22Rv1 (cell line): ENCODE results near the gene PDGFRA.
A peak's percentile ranks its signal among the peaks of the same experiment; 100 is the strongest.

Experiments
- ZFX ChIP-seq: fragments of 450-650 bp; IDR thresholded peaks from 2 replicates; pipeline ENCODE4 v1.6.1; 2017; ENCODE audit warnings: antibody characterized with exemption, borderline replicate concordance
- TF ChIP-seq, protein P1 (sequence below): fragments of 450-650 bp; IDR thresholded peaks from 2 replicates; pipeline ENCODE4 v1.5.1; 2017; ENCODE audit warnings: mild to moderate bottlenecking

DNA sequence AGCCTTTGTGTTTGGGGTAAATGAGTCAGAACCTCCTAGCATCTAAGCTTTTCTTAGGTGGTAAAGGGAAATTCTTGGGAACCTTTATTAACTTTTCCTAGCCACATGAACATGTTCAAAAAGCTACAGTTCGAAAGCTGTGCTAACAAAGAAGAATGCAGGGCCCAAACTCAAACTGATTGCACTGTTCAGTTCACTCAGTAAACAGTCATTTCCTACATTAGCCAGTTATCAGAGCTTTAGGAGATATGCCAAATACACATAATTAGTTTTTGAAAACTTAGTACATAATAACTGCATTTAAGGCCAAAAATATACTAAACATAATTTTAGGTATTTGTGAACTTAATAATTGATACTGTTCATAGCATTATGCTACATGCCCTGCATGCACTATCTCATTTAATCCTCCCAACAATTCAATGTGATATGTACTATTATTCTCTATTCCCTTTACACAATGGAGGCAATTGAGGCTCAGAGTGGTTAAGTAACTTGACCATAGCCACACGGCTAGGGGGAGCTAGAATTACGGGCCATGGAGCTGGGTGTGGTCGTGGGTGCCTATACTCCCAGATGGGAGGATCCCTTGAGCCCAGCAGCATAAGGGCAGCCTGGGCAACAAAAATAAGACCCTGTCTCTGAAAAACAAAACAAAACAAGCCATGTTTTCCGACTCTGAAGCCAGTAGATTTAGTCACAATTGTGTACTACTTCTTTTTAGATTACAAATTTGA is 43.9 kb upstream of the PDGFRA start:
- TF ChIP-seq, protein P1, sequence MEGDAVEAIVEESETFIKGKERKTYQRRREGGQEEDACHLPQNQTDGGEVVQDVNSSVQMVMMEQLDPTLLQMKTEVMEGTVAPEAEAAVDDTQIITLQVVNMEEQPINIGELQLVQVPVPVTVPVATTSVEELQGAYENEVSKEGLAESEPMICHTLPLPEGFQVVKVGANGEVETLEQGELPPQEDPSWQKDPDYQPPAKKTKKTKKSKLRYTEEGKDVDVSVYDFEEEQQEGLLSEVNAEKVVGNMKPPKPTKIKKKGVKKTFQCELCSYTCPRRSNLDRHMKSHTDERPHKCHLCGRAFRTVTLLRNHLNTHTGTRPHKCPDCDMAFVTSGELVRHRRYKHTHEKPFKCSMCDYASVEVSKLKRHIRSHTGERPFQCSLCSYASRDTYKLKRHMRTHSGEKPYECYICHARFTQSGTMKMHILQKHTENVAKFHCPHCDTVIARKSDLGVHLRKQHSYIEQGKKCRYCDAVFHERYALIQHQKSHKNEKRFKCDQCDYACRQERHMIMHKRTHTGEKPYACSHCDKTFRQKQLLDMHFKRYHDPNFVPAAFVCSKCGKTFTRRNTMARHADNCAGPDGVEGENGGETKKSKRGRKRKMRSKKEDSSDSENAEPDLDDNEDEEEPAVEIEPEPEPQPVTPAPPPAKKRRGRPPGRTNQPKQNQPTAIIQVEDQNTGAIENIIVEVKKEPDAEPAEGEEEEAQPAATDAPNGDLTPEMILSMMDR = peak; percentile 10; the same call in 1 of the 2 replicates
- no peak for TF ChIP-seq ZFX
